Prostate gland (tissue), 2 donors: ENCODE results near the gene KRT73. TPM values are rescaled to one million over a fixed set of nuclear protein-coding genes. Genes with fewer than 3 reads are reported as not detected.

Source experiments
- DNase-seq: peaks from one replicate; pipeline ENCODE4 v3.0.0-alpha.2; 2019; ENCODE audit warnings: low spot score
- H3K27ac ChIP-seq, 2 donors: fragments of 200-600 bp; sonication (generic); 2 replicates each; pipeline ENCODE4 v1.5.1; 2017 to 2019
- H3K27me3 ChIP-seq: fragments of 200-600 bp; sonication (generic); replicated peaks from 2 replicates; pipeline ENCODE4 v1.5.1; 2019; ENCODE audit not compliant: insufficient read depth
- H3K36me3 ChIP-seq, 2 donors: fragments of 200-600 bp; sonication (generic); 1 replicate in 1 of 2; 2 replicates in 1 of 2; pipeline versions ENCODE4 v1.5.1 to v1.8.1; 2017 to 2019
- H3K4me1 ChIP-seq: fragments of 200-600 bp; sonication (generic); replicated peaks from 2 replicates; pipeline ENCODE4 v1.5.1; 2019
- H3K4me3 ChIP-seq, 2 donors: fragments of 200-600 bp; sonication (generic); 2 replicates each; pipeline ENCODE4 v1.5.1; 2017 to 2019
- H3K9me3 ChIP-seq: fragments of 200-600 bp; sonication (generic); 2 replicates; pipeline ENCODE4 v1.5.1; 2017
- CTCF ChIP-seq, 4 experiments: fragments of 200-600 bp in 2 of 4; fragments of 450-650 bp in 2 of 4; sonication (generic) in 2 of 4; IDR thresholded peaks; 1 replicate in 3 of 4; 2 replicates in 1 of 4; pipeline ENCODE4 v1.5.1; 2016 to 2019; ENCODE audit warnings: antibody characterized with exemption in 4 of 4, mild to moderate bottlenecking in 2 of 4, moderate library complexity in 2 of 4
- POLR2A ChIP-seq: fragments of 450-650 bp; IDR thresholded peaks from one replicate; pipeline ENCODE4 v1.6.1; 2016; ENCODE audit warnings: antibody characterized with exemption, mild to moderate bottlenecking
- POLR2AphosphoS5 ChIP-seq: sonication (generic); formaldehyde crosslinking; IDR thresholded peaks from one replicate; pipeline ENCODE4 v1.6.1; 2017; ENCODE audit warnings: antibody characterized with exemption
- WGBS: methylation state at CpG from one replicate; pipeline ENCODE4 v1.1.5; 2018; 5-methylcytosine and 5-hydroxymethylcytosine counted together
- intact Hi-C: fragments of 100-400 bp; cut with DNase I; formaldehyde crosslinking; loops from one replicate; pipeline ENCODE4 v1.14.2; 2022
- total RNA-seq, 2 donors: library from RNA; depleted of rRNA; stranded (reverse); fragments of >200 nt; gene quantifications; one replicate each; pipeline ENCODE4 v1.1.0, GENCODE V29; 2016

The KRT73 gene
- total RNA-seq, 2 donors from 2014 or later, result not detected

DNA sequence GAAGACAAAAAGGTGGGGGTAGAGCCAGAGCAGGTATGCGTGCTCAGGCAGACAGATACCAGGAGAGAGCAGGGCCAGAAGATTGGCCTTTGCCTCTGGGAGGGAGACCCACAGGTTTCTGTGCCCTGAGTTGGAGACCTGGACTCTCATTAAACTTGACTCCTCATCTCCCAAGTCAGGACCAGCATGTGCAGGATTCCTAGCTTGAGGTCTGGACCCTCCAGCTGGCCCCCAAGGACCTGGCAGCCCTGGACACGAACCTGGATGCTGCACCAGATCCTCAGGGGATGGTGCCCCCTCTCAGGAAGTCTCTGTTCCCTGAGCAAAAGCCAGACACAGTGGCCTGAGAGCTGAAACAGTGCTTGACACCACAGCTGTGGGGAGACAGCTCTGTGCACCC is 10.5 kb upstream of the KRT73 start:
- H3K36me3 ChIP-seq, result no peaks in the 10 kb centered on the region
- H3K4me3 ChIP-seq, result no peak overlapping the region
- no peak for DNase-seq
- no peak for TF ChIP-seq POLR2A
- no peak for TF ChIP-seq POLR2AphosphoS5
- TF ChIP-seq CTCF (IDR thresholded peaks at IDR 0.05), result no peak
- H3K27ac ChIP-seq, result no peak overlapping the region
- no peaks in the 10 kb centered on the region for H3K9me3 ChIP-seq
- H3K27me3 ChIP-seq, result peaks cover 2% of the 10 kb centered on the region
- H3K4me1 ChIP-seq, result no peaks in the 10 kb centered on the region
- intact Hi-C loops, result no loop called here
- 79% methylated on average over 2 of the region's 2 CpGs for WGBS

DNA sequence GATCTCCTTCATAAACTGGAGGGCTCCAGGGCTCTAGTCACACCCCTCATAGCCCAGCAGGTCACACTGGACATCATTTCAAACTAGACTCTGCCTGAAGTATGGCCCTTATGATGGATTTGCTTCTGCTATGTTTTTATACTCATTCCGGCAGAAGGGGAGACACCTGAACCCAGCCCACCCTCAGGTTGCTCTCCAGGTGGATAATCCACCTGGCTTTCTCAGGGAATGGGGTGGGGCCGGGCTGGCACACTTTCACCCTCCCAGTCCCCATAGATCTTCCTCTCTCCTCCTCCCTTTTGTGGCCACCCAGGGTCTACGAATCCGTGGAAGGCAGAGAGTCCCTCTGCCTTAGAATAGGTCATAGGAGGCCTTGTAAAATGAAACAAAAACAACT is 9.8 kb upstream of the KRT73 start:
- H3K9me3 ChIP-seq, result no peaks in the 10 kb centered on the region
- intact Hi-C loops, result no loop called here
- 94% methylated on average over 4 of the region's 4 CpGs for WGBS
- no peak overlapping the region for H3K27ac ChIP-seq
- no peaks in the 10 kb centered on the region for H3K36me3 ChIP-seq
- DNase-seq, result no peak
- TF ChIP-seq CTCF (IDR thresholded peaks at IDR 0.05) (no peak), POLR2A (no peak), POLR2AphosphoS5 (no peak)
- no peak overlapping the region for H3K4me3 ChIP-seq
- no peaks in the 10 kb centered on the region for H3K4me1 ChIP-seq
- peaks cover 2% of the 10 kb centered on the region for H3K27me3 ChIP-seq

GRCh38 chr12:52627395-52628110 is 9.2 kb upstream of the KRT73 start:
- H3K36me3 ChIP-seq, result no peaks in the 10 kb centered on the region
- no peaks in the 10 kb centered on the region for H3K9me3 ChIP-seq
- no peak for DNase-seq
- WGBS, result 80% methylated on average over 2 of the region's 2 CpGs
- intact Hi-C loops, result no loop called here
- no peak overlapping the region for H3K27ac ChIP-seq
- H3K4me3 ChIP-seq, result no peak overlapping the region
- peaks cover 2% of the 10 kb centered on the region for H3K27me3 ChIP-seq
- no peaks in the 10 kb centered on the region for H3K4me1 ChIP-seq
- no peak for TF ChIP-seq POLR2A
- TF ChIP-seq CTCF (IDR thresholded peaks at IDR 0.05), result no peak
- no peak for TF ChIP-seq POLR2AphosphoS5

DNA sequence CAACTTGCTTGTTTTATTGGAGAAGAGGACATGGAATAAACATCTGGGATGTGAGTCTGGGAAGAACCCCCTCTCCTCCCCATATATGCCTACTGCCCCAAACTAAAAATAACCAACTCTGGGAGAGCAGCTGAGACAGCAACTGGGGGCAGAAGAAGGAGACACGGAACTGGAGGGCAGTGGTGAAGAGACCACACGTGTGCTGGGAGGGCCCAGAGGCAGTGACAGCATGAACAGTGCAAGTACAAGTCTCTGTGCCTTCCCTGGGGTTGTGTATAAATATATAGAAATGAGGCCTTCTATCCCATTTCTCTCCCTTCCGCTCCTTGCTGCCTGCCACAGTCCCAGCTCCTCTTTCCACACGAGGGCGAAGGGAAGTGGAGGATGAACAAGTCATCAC is 4.0 kb upstream of the KRT73 start:
- no peak for DNase-seq
- Histone ChIP-seq H3K9me3 (no peaks in the 10 kb centered on the region), H3K4me3 (no peak overlapping the region), H3K36me3 (no peaks in the 10 kb centered on the region), H3K27me3 (no peaks in the 10 kb centered on the region), H3K4me1 (no peaks in the 10 kb centered on the region), H3K27ac (no peak overlapping the region)
- 87% methylated on average over 5 of the region's 5 CpGs for WGBS
- intact Hi-C loops, result no loop called here
- no peak for TF ChIP-seq POLR2A
- no peak for TF ChIP-seq CTCF (IDR thresholded peaks at IDR 0.05)
- no peak for TF ChIP-seq POLR2AphosphoS5

- no peak overlapping the region for H3K27ac ChIP-seq
- intact Hi-C loops, result no loop called here
- H3K4me3 ChIP-seq, result no peak overlapping the region
- no peaks in the 10 kb centered on the region for H3K4me1 ChIP-seq
- WGBS, result 89% methylated on average over 2 of the region's 2 CpGs
- H3K27me3 ChIP-seq, result no peaks in the 10 kb centered on the region
- H3K36me3 ChIP-seq, result no peaks in the 10 kb centered on the region
- H3K9me3 ChIP-seq, result no peaks in the 10 kb centered on the region
- DNase-seq, result no peak
- TF ChIP-seq POLR2A, result no peak
- no peak for TF ChIP-seq CTCF (IDR thresholded peaks at IDR 0.05)
- no peak for TF ChIP-seq POLR2AphosphoS5
Observed at GRCh38 chr12:52618866-52619265, 507 bp upstream of the KRT73 start.
